ACHN (cell line): ENCODE results near the gene NDUFA6.
"Not testable (repeated sequence)": the region's sequence is repeated elsewhere in the genome, so short reads cannot be mapped to it uniquely, and the experiment has no call there.

ENCODE experiments used
- DNase-seq: peaks from one replicate; pipeline ENCODE4 v3.0.0-alpha.2; 2015
- in situ Hi-C: cut with HindIII; loops from 2 replicates; pipeline ENCODE4 v1.10.0; 2017; ENCODE audit warnings: low sequenced_read_pairs, low pct_ligation_motif_present, low pct_unique_long_range_greater_than_20kb

The NDUFA6 gene

DNA sequence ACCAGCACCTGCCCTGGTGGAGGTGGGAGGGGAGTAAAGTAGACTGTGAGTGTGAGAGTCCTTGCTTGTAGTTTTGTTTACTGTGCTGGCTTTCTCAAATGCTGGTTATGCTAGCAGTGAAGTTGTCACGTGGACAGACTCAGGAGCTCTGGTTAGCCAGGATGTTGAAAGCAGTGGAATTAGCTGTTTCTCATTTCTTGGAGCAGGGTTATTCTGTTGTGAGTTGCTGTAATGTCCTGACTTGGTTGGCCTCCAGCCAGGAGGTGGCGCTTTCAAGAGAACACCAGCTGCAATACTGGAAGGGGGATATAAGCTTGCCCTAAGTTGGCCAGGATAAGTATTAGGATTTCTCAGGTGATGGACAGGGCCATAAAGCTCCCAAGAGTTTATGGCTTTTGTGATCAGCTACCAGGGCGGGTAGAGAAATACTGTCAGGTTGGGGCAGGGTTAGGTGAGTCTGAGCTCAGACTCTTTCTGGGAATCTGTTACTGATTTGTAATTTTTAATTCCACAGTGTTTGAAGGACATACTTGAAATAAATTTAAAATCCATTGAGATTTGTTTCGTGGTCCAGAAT is 26.4 kb upstream of the NDUFA6 start:
- no peak for DNase-seq
- in situ Hi-C loops = no loop called here

DNA sequence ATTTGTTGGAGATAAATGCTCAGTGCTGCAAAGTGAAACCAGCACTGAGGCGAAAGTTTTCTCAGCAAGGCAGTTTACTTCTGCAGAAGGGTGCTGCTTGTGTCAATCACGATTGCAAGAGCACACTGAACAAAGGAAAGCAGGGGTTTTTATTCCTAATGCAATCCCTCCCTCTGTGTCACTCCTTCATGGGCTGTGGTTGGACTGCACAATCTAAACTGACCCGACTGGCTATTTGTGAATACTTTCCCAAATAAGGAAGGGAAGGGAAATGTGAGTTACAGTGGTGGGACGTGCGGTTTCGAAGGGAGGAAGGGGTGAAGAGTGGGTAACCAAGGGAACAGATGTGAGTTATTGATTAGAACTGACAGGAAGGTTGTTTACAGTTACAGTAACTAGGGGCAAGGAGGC is 24.9 kb upstream of the NDUFA6 start:
- in situ Hi-C loops, DNase-seq: not testable (repeated sequence)

DNA sequence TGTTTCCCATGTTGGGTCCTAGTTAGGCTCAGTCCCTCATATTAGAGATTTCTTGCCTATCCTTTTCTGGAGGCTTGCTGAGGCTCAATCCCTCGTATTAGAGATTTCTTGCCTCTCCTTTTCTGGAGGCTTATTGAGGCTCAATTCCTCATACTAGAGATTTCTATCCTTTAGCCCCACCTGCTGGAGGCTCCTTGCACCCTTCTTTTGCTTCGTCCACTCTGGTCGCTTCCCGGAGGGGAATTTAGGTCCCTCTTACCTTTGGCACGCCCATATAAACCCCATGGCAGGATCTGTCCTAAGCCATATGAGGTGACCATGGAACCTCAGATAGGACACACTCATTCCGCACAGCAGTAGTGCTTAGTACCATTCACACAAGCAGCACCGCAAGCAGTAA is 24.1 kb upstream of the NDUFA6 start:
- DNase-seq = peak; percentile 53
- in situ Hi-C loops = no loop called here

DNA sequence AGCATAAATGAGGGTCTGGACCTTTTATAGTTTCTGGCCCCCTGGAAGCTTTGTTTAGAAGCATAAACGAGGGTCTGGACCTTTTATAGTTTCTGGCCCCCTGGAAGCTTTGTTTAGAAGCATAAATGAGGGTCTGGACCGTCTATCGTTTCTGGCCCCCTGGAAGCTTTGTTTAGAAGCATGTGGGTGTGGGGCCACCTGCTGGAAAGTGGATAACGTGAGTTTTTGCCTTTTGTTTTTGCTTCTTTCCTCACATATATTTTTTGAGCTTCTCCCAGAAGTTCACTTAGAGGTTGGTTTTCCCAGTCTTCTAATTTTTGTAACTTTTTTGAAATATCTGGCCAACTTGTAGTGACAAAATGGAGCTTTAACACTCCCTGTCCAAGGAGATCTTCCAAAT is 22.2 kb upstream of the NDUFA6 start:
- DNase-seq = peak; percentile 20
- in situ Hi-C loops = not testable (repeated sequence)

DNA sequence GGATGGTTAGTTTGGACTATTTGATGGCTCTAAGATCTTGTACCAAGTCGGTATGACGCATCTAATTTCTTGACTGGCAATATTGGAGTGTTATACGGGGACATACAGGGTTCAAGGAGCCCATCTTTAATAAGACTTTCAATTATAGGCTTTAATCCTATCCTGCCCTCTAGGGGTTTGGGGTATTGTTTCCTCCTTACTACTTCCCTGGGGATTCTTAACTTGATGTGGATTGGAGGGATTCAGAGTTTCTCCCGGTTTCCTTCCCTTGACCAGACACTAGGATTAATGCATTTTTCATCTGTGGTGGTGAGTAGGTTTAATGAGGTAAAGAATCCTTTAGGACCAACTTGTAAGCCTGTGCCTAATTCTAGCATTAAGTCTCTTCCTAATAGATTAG is 21.2 kb upstream of the NDUFA6 start:
- peak; percentile 1 for DNase-seq
- in situ Hi-C loops = no loop called here

DNA sequence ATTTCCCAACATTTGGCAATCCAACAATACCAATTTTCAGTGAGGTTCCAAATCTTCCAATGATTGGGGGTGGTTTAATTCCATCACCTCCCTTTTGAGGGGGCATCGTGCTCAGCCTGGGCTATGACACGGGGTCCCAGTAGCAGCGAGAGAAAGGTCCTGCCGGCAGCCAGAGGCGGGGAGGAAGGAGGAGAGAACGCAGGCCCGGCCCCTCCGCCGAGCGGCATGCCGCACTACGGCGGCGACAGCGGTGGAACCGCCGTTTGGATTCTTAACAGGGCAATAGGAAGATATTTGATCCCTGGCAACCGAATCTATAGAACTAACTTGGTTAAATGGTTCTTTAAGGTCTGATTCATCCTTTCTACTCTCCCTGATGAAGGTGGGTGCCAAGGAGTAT is 18.3 kb upstream of the NDUFA6 start:
- no peak for DNase-seq
- in situ Hi-C loops = no loop called here

DNA sequence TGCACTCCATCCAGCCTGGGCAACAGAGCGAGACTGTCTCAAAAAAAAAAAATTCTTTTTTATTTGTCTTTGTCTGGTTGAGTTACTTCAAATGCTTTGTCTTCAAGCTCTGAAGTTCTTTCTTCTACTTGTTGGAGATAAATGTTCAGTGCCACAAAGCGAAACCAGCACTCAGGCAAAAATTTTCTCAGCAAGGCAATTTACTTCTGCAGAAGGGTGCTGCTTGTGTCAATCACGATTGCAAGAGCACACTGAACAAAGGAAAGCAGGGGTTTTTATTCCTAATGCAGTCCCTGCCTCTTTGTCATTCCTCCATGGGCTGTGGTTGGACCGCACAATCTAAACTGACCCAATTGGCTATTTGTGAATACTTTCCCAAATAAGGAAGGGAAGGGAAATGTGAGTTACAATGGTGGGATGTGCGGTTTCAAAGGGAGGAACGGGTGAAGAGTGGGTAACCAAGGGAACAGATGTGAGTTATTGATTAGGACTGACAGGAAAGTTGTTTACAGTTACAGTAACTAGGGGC is 13.8 kb upstream of the NDUFA6 start:
- in situ Hi-C loops, DNase-seq: not testable (repeated sequence)

DNA sequence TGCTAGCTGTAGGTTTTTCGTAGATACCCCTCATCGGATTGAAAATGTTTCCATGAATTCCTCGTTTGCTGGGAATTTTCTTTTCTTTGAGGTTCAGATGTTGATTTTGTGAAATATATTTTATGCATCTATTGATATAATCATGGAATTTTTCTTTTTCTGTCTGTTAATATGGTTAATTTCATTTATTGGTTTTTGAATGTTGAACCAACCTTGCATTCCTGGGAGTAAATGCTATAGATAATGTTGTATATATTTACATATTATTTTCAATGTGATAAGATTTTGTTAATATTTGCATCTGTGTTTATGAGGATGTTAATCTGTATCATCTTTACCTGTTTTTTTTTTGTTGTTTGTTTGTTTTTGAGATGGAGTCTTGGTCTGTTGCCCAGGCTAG is 10.6 kb upstream of the NDUFA6 start:
- in situ Hi-C loops = no loop called here
- no peak for DNase-seq

DNA sequence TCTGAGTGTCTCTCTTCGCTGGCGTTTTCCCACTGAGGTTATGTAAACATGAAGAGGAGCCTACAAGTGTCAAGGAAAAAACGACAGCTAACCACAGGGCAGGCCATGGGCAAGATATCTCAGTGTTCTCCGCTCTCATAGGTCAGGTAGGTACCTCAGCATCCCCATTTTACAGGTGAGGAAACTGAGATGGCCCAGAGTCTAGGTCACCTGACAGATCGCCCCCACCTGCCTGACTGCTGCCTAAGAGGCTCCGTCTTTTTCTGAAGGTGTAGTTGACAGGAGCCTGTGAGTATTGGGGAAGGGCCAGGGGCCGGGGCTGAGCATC is 847 bp upstream of the NDUFA6 start:
- in situ Hi-C loops = no loop called here
- no peak for DNase-seq

DNA sequence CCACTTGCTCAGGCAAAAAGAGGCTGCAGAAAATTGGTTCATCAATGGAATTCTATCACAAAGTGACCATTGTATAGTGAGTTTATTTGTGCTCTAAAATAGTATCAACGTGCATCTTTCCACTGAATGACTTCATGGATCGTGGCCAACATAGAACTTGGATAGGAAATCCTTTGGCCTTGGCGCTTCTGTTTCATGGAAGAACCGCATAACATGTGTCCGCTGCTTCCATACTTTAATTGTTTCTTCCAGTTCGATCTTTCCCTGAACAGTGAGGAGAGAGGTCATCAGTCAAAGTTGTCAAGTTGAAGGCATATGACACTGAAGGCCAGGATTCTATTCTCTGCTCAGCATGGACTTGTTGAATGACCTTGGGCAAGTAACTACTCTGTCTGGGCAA is 4.5 kb downstream of the NDUFA6 start:
- in situ Hi-C loops = no loop called here
- no peak for DNase-seq

DNA sequence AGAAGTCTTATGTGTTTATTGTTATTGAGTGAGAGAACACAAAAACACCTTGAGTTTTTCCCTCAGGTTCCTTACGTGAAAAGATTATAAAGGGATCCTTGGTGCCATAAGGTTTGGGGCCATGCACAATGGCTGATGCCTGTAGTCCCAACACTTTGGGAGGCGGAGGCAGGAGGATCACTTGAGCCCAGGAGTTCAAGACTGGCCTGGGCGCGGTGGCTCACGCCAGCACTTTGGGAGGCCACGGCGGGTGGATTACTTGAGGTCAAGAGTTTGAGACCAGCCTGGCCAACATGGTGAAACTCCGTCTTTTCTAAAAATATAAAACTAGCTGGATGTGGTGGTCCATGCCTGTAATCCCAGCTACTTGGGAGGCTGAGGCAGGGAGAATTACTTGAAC is 5.7 kb downstream of the NDUFA6 start:
- no peak for DNase-seq
- in situ Hi-C loops = no loop called here

DNA sequence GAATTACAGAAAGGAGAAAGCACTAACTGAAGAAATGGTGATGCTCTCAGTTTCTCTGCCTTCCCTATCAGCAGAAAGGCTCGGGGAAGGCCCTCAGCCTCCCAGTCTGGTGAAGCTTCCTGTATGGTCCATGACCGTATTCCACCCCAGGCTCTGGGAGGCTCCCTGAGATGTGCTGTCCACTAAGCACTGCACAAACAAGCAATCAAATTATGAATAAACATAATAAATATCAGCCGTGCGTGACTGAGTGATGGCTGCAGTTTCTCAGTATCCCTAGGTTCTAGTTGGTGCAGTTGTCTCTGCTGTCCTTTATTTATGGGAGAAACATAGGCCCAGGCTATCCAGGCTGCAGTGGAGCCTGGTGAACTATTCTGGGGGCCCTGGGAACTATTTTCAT is 7.5 kb downstream of the NDUFA6 start:
- no peak for DNase-seq
- in situ Hi-C loops = no loop called here

DNA sequence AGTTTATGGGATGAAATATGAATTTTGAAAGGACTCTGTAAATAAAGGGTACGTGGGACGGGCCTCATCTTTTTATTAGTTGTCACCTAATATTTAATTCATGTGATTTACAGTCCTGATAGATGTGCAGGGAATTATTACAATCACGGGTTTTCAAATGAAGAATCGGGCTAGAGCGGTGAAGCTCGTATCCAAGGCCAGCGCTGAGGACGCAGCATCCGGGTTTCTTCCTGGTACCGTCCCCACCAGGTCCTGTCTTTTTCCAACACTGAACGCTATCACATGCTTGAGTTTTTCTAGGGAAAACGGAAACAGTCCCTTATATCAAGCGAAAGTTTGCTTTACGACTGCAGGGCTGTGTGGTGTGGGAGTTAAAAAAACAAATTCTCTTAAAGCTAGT is 10.3 kb downstream of the NDUFA6 start:
- in situ Hi-C loops = no loop called here
- DNase-seq = peak; percentile 33

DNA sequence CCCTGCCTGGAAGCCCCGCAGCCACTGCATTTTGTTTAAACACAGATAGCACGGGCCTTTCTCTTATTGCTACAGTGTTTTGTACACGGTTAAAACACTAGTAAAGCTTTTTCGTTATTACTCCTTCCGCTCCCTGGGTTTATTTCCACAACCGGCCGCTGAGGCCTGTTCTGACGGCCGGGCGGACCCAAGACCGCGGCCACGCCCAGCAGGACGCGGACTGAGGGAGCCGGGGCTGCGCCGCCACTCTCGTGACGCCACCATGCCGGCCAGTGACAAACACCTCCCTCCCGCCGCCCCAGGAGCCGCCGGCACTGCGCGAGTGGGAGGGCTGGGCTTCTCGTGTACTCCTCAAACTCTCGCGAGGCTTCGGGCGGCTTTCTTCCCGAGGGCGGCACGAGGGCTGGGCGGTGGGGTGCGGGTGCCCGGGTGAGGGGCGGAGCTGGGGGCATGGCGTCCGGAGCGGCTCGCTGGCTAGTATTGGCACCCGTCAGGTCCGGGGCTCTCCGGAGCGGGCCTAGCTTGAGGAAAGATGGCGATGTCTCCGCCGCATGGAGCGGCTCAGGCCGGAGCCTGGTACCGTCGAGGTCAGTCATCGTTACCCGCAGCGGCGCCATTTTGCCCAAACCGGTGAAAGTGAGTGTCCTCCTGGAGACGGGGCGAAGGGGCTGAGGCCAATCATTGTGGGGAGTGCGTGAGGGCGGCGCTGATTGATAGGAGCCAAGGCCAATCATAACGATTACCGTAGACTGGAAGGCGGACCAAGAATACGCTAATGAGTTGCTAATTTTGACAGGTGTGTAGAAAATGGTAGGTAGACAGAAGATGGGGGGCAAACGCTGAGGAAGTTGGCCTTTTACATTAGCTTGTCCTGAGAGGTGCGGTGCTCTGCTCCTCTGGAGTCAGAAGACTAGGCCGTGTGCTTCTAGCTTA is 11.0 kb downstream of the NDUFA6 start, which contains the start of gene SMDT1:
TSS of gene SMDT1 (plus strand) at position 382 of the 933 bp plus-strand sequence. CDS start at position 451, 69 bp downstream.
- in situ Hi-C loops = no loop called here
- DNase-seq = peak; percentile 97

DNA sequence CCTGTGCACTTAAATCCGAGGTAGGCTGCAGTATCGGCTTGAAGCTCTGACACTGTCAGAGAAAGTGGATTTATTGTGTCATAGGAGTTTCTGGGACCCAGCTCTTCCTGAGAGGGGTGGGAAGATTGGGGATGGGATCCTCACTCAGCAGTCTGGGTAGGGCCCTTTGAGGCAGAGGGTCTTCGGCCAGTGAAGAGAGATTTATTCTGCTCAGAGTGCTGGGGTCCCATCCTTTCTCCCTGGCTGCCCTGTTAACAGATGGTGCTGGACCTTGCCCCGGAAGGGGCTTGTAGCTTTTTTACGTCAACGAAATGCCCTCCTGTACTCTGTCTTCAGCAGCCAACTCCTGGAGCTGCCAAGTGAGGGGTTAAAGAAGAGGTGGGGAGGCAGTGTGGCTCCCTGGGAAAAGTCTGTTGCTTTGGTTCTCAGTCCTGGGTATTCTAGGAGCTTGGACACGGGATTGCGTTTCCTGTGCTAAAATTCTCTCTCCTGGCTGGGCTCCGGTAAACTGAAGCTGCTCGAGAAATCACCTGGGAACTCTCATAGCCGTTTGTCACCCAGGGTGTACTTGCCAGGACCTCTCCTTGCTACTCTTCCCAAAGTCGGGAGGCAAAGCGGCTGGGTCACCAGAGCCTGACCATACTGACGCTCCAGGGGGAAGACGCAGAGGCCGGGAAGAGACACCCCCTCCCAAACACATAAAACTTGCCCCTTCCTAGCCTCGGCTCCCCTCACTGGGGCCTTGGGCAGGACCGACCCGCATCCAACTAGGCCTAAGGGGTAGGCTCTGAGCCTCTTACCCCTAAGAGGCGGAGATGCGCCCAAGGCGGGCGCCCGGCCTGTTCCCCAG is 11.9 kb downstream of the NDUFA6 start:
- no peak for DNase-seq
- in situ Hi-C loops = no loop called here

DNA sequence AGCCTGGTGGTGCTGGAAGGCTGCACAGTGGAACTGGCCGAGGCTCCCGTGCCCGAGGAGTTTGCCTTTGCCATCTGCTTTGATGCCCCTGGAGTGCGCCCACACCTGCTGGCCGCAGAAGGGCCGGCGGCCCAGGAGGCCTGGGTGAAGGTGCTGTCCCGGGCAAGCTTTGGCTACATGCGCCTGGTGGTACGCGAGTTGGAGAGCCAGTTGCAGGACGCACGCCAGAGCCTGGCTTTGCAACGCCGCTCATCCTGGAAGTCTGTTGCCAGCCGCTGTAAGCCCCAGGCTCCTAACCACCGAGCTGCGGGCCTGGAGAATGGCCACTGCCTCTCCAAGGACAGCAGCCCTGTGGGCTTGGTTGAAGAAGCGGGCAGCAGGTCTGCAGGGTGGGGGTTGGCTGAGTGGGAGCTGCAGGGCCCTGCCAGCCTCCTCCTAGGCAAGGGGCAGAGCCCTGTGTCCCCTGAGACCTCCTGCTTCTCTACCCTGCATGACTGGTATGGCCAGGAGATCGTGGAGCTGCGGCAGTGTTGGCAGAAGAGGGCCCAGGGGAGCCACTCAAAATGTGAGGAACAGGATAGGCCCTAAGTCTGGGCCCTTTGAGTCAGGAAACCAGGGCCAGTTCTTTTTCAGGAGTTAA is 13.0 kb downstream of the NDUFA6 start:
- in situ Hi-C loops = no loop called here
- no peak for DNase-seq

DNA sequence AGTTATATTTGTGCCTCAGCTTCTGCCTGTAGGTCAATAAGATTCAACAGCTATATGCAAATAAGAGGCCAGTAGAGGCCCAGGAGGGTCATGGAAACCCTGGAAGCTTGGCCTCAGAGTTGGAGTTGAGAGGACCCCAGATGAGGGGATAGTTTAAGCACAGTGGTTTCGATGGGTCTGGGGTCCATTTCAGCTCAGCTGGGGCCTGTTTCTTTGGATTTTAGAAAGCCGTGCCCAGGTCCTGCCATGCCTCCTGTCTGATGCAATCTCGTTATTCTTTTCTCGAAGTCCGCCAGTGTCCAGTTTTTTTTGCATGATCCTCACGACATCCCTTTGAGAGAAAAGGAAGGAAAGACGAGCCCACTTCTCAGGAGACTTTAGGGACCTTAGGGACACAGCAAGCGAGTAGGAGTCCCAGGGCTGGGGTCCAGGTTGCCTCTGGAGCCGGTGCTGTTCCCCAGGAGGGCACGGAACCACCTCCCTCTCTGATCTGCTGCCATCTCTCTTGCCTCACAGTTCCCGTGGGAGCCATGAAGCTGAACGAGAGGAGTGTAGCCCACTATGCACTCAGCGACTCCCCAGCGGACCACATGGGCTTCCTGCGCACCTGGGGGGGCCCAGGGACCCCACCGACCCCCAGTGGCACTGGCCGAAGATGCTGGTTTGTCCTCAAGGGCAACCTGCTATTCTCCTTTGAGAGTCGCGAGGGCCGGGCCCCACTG is 13.6 kb downstream of the NDUFA6 start:
- in situ Hi-C loops = no loop called here
- DNase-seq = no peak
